Measurements from ENCODE around the gene STON2.

The STON2 gene

GRCh38 chr14:81301813-81302212 lies 98.3 kb downstream of the STON2 start:
- DNase-seq (ENCODE audit: low read depth) = no peak

DNA sequence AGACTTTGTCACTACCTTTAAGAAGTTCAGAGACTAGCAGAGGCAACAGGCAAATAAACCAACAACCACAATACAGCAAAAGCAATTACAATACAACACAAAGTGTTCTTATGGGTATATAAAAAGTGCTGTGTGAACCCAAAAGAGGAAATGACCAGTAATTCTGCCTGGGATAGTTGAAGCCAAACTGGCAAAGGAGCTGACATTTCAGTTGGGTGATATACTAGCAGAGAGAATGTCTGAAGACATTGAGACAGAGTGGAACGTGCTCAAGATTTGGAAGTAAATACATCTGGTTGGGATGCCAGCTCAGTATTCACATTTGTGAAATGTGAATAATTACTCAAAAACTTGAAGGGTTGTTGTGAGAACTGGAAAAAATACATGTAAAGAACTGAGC lies 98.8 kb downstream of the STON2 start:
- DNase-seq (ENCODE audit: low read depth) = no peak

DNA sequence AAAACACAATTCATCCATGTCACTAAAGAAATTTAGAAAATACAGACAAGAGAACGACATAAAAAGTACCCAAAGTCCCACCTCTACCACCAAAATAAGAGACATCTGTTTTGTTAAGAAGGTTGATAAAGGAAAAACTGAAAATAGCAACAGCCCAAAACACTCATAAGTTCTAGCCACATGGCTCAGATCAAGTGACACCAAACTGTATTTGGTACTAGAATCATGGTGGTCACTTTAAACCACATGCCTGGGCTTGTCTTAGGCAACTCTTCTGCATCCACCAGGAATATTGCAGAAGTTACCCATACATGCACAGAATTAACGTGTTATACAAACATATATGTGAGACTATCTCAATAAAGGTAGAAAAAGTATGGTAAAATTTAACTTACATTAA lies 101.2 kb downstream of the STON2 start:
- no peak for DNase-seq (ENCODE audit: low read depth)

- no peak for DNase-seq (ENCODE audit: low read depth)
These were observed 102.0 kb downstream of the STON2 start for GRCh38 chr14:81298122-81298521.

DNA sequence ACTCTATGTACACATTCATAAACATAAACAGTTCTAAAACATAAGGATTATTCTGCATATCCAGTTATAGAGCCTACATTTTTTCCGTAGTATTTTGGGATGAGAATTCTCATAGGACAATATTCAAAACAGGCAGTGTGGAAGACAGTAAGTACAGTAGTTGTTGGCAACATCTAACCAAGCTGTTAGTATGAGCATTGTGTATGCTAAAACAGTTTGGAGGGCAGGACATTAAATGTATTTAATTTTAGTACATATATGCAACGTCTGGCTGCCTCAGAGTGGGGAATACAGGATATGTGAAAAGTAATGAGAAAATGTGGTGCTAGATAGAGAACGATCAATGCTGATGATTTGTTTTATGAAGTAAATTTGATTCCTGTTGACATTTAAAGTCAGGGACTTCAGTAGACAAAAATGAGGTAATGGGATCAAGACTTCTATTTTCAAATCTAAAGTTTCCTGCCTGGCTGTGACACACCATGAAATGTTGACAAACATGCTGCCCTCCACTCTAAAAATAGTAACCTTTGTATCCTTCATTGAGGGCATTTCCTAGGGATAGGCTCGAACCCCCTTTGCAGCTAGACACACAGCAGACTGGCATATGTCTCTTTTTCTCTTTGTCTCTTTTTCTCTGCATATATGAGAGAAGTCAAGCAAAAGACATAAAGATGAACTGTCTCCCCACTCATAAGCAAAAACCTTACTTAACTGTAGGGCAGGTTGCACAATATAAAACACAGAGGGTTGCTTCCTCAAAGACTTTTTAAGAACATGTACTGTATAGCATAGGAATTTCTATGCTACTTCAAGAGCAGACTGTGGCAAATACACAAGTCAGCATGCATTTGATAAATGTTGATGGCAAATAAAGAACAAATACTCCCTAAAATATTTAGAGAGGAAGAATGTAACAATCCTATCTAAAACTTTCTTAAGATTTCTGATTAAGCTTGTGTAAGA lies 103.9 kb downstream of the STON2 start:
- DNase-seq (ENCODE audit: low read depth) = no peak

DNA sequence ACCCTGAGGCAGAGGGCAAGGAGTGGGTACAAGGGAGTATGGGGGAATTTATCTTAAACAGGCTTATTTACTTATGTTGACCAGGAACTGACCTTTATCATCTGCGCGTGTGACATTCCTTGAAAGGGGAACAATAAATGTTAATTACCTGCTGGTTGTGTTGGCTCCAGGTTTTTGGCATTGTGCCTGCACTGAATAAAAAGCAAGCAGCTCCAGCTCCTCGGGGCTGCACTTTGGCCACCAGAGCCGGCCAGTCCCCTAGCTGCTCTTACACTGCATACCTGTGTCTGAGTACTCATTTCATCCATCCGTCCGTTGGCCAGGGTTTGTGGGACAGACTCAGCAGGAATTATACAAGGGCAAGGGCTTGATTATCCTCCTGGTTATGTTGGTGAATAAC lies 110.6 kb downstream of the STON2 start:
- no peak for DNase-seq (ENCODE audit: low read depth)

- no peak for DNase-seq (ENCODE audit: low read depth)
These were observed 113.4 kb downstream of the STON2 start for GRCh38 chr14:81286574-81287370.

- no peak for DNase-seq (ENCODE audit: low read depth)
These were observed 114.9 kb downstream of the STON2 start for GRCh38 chr14:81285245-81285644.

DNA sequence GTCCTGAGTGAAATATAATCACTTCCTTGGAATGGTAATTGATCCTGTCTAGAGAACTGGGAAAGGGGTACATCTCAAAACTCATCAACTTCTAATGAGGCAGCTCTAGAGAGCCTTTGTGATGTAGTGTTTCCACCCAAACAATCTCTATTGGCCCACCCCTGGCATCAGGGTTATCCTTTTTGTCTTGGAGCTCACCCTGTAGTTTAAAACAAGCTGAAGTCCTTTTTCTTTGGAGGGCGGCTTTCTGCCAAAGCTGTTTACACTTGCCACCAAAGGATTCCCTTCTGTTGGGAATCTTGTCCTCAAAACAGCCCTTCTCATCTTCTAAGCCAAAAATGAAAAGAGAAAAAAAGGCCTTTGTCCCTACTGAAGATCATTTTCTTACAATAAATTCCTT lies 118.8 kb downstream of the STON2 start:
- DNase-seq (ENCODE audit: low read depth) = no peak

GRCh38 chr14:81280136-81280791 lies 119.9 kb downstream of the STON2 start:
- DNase-seq (ENCODE audit: low read depth) = no peak

- DNase-seq (ENCODE audit: low read depth) = no peak
These were observed 123.0 kb downstream of the STON2 start for GRCh38 chr14:81277096-81277495.

- DNase-seq (ENCODE audit: low read depth) = no peak
These were observed 123.8 kb downstream of the STON2 start for GRCh38 chr14:81276073-81277069.

GRCh38 chr14:81275305-81276072 lies 124.6 kb downstream of the STON2 start:
- no peak for DNase-seq (ENCODE audit: low read depth)

GRCh38 chr14:81273961-81274575 lies 126.1 kb downstream of the STON2 start:
- no peak for DNase-seq (ENCODE audit: low read depth)

DNA sequence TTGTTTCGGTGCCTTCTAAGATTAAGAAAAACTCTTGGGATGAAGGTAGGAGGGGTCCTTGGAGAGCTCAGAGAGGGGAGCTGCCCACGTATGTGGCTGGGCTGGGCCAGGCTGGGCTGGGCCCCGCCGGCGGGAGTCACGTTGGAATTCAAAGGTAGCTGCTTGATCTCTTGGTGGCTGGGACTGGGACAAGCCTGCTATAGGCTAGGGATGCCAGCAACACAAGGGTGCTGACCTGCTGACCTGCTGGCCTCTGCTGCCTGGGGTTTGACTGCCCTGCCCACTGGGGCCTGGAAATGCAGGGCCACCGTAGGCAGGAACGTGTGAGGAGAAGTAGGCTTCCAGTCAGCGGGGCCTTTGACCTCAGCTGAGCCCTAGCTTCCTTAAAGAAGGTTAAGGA lies 126.6 kb downstream of the STON2 start:
- no peak for DNase-seq (ENCODE audit: low read depth)

GRCh38 chr14:81272317-81272716 lies 127.8 kb downstream of the STON2 start:
- no peak for DNase-seq (ENCODE audit: low read depth)

DNA sequence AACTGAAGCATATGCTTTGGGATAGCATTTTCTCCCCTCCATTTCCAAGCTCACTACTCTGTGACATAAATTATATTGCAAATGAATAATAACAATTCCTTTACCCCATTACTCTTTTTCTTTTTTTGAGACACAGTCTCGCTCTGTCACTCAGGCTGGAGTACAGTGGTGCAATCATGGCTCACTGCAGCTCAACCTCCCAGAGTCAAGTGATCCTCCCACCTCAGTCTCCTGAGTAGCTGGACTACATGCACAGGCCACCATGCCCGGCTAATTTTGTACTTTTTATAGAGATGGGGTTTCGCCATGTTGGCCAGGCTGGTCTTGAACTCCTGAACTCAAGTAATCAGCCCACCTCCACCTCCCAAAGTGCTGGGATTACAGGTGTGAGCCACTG lies 130.1 kb downstream of the STON2 start:
- DNase-seq (ENCODE audit: low read depth) = no peak

DNA sequence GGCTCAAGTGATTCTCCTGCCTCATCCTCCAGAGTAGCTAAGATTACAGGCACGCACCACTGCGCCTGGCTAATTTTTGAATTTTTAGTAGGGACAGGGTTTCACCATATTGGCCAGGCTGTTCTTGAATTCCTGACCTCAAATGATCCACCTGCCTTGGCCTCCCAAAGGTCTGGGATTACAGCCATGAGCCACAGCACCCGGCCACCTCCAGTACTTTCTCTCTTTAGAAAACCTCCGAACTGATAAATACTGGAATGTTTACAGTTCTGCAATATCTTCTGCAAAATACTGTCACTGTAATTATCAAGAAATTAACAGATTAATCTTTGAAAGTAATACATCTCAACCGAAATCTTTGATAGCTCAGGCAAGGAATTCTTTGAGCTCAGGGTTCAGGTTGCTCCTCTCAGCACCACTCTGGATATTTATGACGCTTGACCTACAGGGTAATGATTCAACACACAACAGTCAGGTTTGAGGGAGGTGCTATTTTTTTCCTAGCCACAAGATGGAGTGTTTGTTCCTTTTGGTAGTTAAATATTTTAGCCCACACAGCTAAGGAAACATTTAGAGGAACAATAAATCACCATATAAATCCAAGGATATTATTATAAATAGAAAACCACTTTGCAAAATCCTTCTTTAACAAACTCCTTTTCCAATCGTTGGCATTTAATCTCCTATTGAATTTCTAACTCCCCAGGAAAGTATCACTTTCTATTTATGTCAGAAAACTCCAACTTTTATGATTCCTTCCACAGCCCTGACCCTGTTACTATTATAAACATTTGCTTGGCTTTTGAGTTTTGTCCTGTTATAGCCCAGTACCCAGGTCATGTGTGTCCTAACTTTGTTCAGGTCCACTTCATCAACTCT lies 130.8 kb downstream of the STON2 start:
- DNase-seq (ENCODE audit: low read depth) = no peak

GRCh38 chr14:81268016-81268416 lies 132.1 kb downstream of the STON2 start:
- DNase-seq (ENCODE audit: low read depth) = no peak

Data from activated T-helper 1 cell treated with Interleukin-2 at 50 U/mL for 16 hours (primary cell).